HEK293T (cell line): ENCODE results near the gene ZNF536.
"Not testable (repeated sequence)": the region's sequence is repeated elsewhere in the genome, so short reads cannot be mapped to it uniquely, and the experiment has no call there.

Experiments used
- CTCF ChIA-PET: fragments of 350-600 bp; formaldehyde crosslinking; extraction: SDS; loops from one replicate; lab custom pipeline; 2021; ENCODE audit warnings: antibody characterized with exemption, inconsistent platforms; lab: Yijun Ruan, JAX
- POLR2A ChIA-PET: fragments of 350-600 bp; formaldehyde crosslinking; extraction: SDS; loops from one replicate; lab custom pipeline; 2020; ENCODE audit warnings: antibody characterized with exemption, inconsistent platforms; lab: Yijun Ruan, JAX
- DNase-seq: peaks from one replicate; pipeline ENCODE4 v3.0.0; 2012; ENCODE audit warnings: mixed read lengths; ENCODE audit errors: extremely low spot score
- ARNT ChIP-seq: fragments of 450-650 bp; IDR thresholded peaks from 2 replicates; pipeline ENCODE4 v1.6.1; 2017; ENCODE audit warnings: mild to moderate bottlenecking
- BHLHE40 ChIP-seq: fragments of 450-650 bp; IDR thresholded peaks from 2 replicates; pipeline ENCODE4 v1.6.1; 2016; ENCODE audit warnings: mild to moderate bottlenecking, moderate library complexity, borderline replicate concordance
- CTBP1 ChIP-seq: fragments of 450-650 bp; IDR thresholded peaks from 2 replicates; pipeline ENCODE4 v1.6.1; 2016; ENCODE audit warnings: borderline replicate concordance
- ELF4 ChIP-seq: fragments of 450-650 bp; IDR thresholded peaks from 2 replicates; pipeline ENCODE4 v1.6.1; 2017; ENCODE audit warnings: antibody characterized with exemption
- FOXA1 ChIP-seq: fragments of 450-650 bp; IDR thresholded peaks from 2 replicates; pipeline ENCODE4 v1.6.1; 2016; ENCODE audit warnings: mild to moderate bottlenecking
- FOXK2 ChIP-seq: fragments of 450-650 bp; IDR thresholded peaks from 2 replicates; pipeline ENCODE4 v1.6.1; 2016; ENCODE audit warnings: mild to moderate bottlenecking
- FOXM1 ChIP-seq: fragments of 450-650 bp; IDR thresholded peaks from 2 replicates; pipeline ENCODE4 v1.6.1; 2017; ENCODE audit warnings: mild to moderate bottlenecking, borderline replicate concordance
- HDGF ChIP-seq: fragments of 450-650 bp; IDR thresholded peaks from 2 replicates; pipeline ENCODE4 v1.6.1; 2017; ENCODE audit warnings: antibody characterized with exemption, borderline replicate concordance
- L3MBTL2 ChIP-seq: fragments of 450-650 bp; conservative IDR thresholded peaks from 2 replicates; pipeline ENCODE4 v1.6.1; 2016; ENCODE audit warnings: mild to moderate bottlenecking
- LEF1 ChIP-seq: fragments of 450-650 bp; IDR thresholded peaks from 2 replicates; pipeline ENCODE4 v1.6.1; 2017; ENCODE audit warnings: mild to moderate bottlenecking, borderline replicate concordance
- NFRKB ChIP-seq: fragments of 450-650 bp; IDR thresholded peaks from 2 replicates; pipeline ENCODE4 v1.6.1; 2016; ENCODE audit warnings: mild to moderate bottlenecking, moderate library complexity
- PKNOX1 ChIP-seq: fragments of 450-650 bp; IDR thresholded peaks from 2 replicates; pipeline ENCODE4 v1.6.1; 2016
- SP1 ChIP-seq: fragments of 450-650 bp; IDR thresholded peaks from 2 replicates; pipeline ENCODE4 v1.6.1; 2017
- SUZ12 ChIP-seq: fragments of 450-650 bp; IDR thresholded peaks from 2 replicates; pipeline ENCODE4 v1.6.1; 2016; ENCODE audit warnings: mild to moderate bottlenecking
- TARDBP ChIP-seq: fragments of 450-650 bp; IDR thresholded peaks from 2 replicates; pipeline ENCODE4 v1.6.1; 2016
- ZNF384 ChIP-seq: fragments of 450-650 bp; IDR thresholded peaks from 2 replicates; pipeline ENCODE4 v1.6.1; 2016

Gene ZNF536

DNA sequence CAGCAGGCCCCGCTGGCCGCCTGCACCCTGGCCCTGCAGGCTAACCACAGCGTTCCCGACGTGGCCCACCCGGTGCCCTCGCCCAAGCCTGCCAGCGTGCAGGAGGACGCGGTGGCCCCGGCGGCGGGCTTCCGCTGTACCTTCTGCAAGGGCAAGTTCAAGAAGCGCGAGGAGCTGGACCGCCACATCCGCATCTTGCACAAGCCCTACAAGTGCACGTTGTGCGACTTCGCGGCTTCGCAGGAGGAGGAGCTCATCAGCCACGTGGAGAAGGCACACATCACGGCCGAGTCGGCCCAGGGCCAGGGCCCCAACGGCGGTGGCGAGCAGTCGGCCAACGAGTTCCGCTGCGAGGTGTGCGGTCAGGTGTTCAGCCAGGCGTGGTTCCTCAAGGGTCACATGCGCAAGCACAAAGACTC is 72.1 kb downstream of the ZNF536 start:
- POLR2A ChIA-PET = no interaction called here
- no peak for TF ChIP-seq HDGF
- TF ChIP-seq FOXM1 = no peak
- TF ChIP-seq FOXA1 = no peak
- TF ChIP-seq TARDBP = no peak
- CTCF ChIA-PET = no interaction called here
- no peak for DNase-seq

DNA sequence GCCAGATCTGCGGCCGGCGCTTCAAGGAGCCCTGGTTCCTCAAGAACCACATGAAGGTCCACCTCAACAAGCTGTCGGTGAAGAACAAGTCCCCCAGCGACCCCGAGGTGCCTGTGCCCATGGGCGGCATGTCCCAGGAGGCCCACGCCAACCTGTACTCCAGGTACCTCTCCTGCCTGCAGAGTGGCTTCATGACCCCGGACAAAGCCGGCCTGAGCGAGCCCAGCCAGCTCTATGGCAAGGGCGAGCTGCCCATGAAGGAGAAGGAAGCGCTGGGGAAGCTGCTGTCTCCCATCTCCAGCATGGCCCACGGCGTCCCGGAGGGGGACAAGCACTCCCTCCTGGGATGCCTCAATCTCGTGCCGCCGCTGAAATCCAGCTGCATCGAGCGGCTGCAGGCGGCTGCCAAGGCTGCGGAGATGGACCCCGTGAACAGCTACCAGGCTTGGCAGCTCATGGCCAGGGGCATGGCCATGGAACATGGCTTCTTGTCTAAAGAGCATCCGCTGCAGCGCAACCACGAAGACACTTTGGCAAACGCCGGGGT is 72.6 kb downstream of the ZNF536 start:
- CTCF ChIA-PET = no interaction called here
- DNase-seq = no peak
- TF ChIP-seq CTBP1 = no peak
- POLR2A ChIA-PET = no interaction called here

DNA sequence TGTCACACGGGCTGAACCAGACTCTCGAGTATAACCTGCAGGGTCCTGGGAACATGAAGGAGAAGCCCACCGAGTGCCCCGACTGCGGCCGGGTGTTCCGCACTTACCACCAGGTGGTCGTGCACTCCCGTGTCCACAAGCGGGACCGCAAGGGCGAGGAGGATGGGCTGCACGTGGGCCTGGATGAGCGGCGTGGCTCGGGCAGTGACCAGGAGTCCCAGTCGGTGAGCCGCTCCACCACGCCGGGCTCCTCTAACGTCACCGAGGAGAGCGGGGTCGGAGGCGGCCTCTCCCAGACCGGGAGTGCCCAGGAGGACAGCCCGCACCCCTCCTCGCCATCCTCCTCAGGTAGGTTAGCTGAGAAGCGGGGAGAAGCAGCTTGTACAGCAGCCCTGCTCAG is 73.2 kb downstream of the ZNF536 start:
- POLR2A ChIA-PET = no interaction called here
- TF ChIP-seq CTBP1 (no peak), HDGF (no peak), FOXA1 (no peak), SP1 (no peak), LEF1 (no peak), FOXM1 (no peak), ELF4 (no peak), FOXK2 (no peak), L3MBTL2 (no peak), PKNOX1 (no peak)
- CTCF ChIA-PET = no interaction called here
- DNase-seq = no peak

GRCh38 chr19:30446120-30446519 is 73.9 kb downstream of the ZNF536 start:
- POLR2A ChIA-PET, DNase-seq, CTCF ChIA-PET: not testable (repeated sequence)

- no peak for TF ChIP-seq ARNT
- TF ChIP-seq ELF4 = no peak
- no peak for TF ChIP-seq NFRKB
- TF ChIP-seq BHLHE40 = no peak
- ChIA-PET POLR2A (no interaction called here), CTCF (no interaction called here)
- no peak for DNase-seq
Observed at GRCh38 chr19:30446850-30447552, 74.8 kb downstream of the ZNF536 start.

DNA sequence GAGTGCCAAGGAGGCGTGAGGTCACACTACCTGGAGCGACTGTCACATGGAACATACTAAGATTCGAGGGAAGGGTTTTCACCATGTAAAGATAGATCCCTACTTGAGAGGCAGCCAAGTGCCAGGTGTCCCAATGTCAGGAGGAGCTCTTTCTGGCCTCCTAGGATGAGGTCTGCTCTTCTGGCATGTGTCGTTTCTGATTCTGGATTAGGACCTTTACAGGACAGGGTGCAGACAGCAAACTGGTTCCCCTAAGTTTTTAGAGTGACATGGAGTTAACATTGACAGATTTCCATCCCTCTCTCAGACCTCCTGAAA is 75.3 kb downstream of the ZNF536 start:
- no peak for DNase-seq
- CTCF ChIA-PET = no interaction called here
- POLR2A ChIA-PET = no interaction called here
- no peak for TF ChIP-seq ELF4
- TF ChIP-seq SP1 = no peak
- TF ChIP-seq NFRKB = no peak
- TF ChIP-seq SUZ12 = no peak
- TF ChIP-seq CTBP1 = no peak
- no peak for TF ChIP-seq LEF1
- TF ChIP-seq PKNOX1 = no peak
- TF ChIP-seq HDGF = no peak
- no peak for TF ChIP-seq ARNT
- TF ChIP-seq BHLHE40 = no peak
- no peak for TF ChIP-seq FOXM1
- no peak for TF ChIP-seq FOXA1
- no peak for TF ChIP-seq TARDBP
- TF ChIP-seq ZNF384 = no peak
- no peak for TF ChIP-seq FOXK2
- no peak for TF ChIP-seq L3MBTL2

DNA sequence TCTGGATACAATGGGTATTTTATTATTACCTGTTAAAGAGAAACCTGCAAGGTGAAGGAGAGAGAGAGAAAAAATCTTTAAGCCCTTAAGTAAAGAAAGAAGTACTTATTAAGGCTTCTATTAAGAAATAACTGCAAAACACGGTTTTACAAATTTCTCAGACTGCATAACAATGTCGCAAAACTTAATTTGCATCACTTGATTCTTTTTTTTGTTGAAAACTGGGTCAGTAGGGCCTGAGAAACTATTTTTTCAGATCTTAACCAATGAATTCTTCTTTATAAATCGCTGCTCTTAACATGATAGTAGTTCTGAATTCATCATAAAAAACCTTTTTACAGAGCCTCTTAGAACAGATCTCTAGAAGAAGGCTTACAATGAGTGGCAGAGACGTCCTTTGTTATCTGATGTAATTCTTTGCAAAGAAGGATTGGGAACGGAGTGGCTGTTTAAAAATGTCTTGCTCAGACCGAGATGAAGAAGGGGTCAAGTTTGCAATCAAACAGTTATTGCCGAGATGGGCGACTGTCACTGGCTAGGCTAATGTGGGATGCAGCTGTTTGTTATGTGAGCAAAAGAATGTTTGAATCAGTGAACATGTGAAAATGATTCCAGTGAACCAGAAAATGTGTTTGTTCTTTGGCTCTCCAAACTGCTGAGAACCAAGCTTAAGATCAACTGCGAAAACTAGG is 76.3 kb downstream of the ZNF536 start:
- DNase-seq = no peak
- CTCF ChIA-PET = interaction anchor here (0.8 kb wide), 1 partner anchor 73 kb away, joined by 4 read pairs; no protein-coding TSS in a partner anchor
- POLR2A ChIA-PET = no interaction called here

More for the DNA sequence above, 76.3 kb downstream of the ZNF536 start:
- TF ChIP-seq PKNOX1 = no peak
- no peak for TF ChIP-seq LEF1
- TF ChIP-seq ZNF384 = no peak
- TF ChIP-seq FOXM1 = no peak
- no peak for TF ChIP-seq ELF4
- no peak for TF ChIP-seq HDGF
